GM18858 (cell line): ENCODE results near the gene DTNA.
"Not testable (repeated sequence)": the region's sequence is repeated elsewhere in the genome, so short reads cannot be mapped to it uniquely, and the experiment has no call there.

ENCODE experiments used
- ATAC-seq: cut with Tn5 transposase; IDR thresholded peaks from one replicate; pipeline ENCODE4 v1.9.1; 2021; ENCODE audit not compliant: unreplicated experiment

DTNA gene

GRCh38 chr18:34723143-34723542 is 13.0 kb downstream of the DTNA start:
- ATAC-seq = no peak

GRCh38 chr18:34725737-34726136 is 15.6 kb downstream of the DTNA start:
- ATAC-seq = not testable (repeated sequence)

- no peak for ATAC-seq
Measured at GRCh38 chr18:34726286-34727004, 16.3 kb downstream of the DTNA start.

GRCh38 chr18:34729264-34729663 is 19.2 kb downstream of the DTNA start:
- ATAC-seq = peak; percentile 78

GRCh38 chr18:34729740-34730355 is 19.8 kb downstream of the DTNA start:
- ATAC-seq = no peak

- no peak for ATAC-seq
Measured at GRCh38 chr18:34730774-34731173, 20.7 kb downstream of the DTNA start.

GRCh38 chr18:34734056-34734455 is 24.0 kb downstream of the DTNA start:
- ATAC-seq = no peak

GRCh38 chr18:34734526-34734925 is 24.4 kb downstream of the DTNA start:
- ATAC-seq = not testable (repeated sequence)

GRCh38 chr18:34738175-34738894 is 28.2 kb downstream of the DTNA start:
- ATAC-seq = no peak

- no peak for ATAC-seq
Measured at GRCh38 chr18:34740101-34740500, 30.0 kb downstream of the DTNA start.

- ATAC-seq = no peak
Measured at GRCh38 chr18:34740724-34741123, 30.6 kb downstream of the DTNA start.

- no peak for ATAC-seq
Measured at GRCh38 chr18:34741401-34741800, 31.3 kb downstream of the DTNA start.

GRCh38 chr18:34742891-34743341 is 32.8 kb downstream of the DTNA start:
- ATAC-seq = no peak

GRCh38 chr18:34744569-34744968 is 34.5 kb downstream of the DTNA start:
- ATAC-seq = no peak

- ATAC-seq = no peak
Measured at GRCh38 chr18:34746614-34747013, 36.5 kb downstream of the DTNA start.

- ATAC-seq = no peak
Measured at GRCh38 chr18:34749721-34750120, 39.6 kb downstream of the DTNA start.

- no peak for ATAC-seq
Measured at GRCh38 chr18:34752056-34752455, 42.0 kb downstream of the DTNA start.

- no peak for ATAC-seq
Measured at GRCh38 chr18:34754300-34754699, 44.2 kb downstream of the DTNA start.

GRCh38 chr18:34757666-34758065 is 47.6 kb downstream of the DTNA start:
- ATAC-seq = no peak

GRCh38 chr18:34758378-34758948 is 48.4 kb downstream of the DTNA start:
- ATAC-seq = no peak

- no peak for ATAC-seq
Measured at GRCh38 chr18:34760444-34760843, 50.3 kb downstream of the DTNA start.

- no peak for ATAC-seq
Measured at GRCh38 chr18:34764451-34764850, 54.4 kb downstream of the DTNA start.
